NB4 (cell line): Measurements from ENCODE around the gene NRXN3.

Source experiments
- CTCF ChIP-seq: IDR thresholded peaks from one replicate; pipeline ENCODE4 v1.5.1; 2012; ENCODE audit warnings: low read depth, low read length
- MYC ChIP-seq: IDR thresholded peaks from 2 replicates; pipeline ENCODE4 v1.6.1; 2011; ENCODE audit warnings: low read depth, low read length

DNA sequence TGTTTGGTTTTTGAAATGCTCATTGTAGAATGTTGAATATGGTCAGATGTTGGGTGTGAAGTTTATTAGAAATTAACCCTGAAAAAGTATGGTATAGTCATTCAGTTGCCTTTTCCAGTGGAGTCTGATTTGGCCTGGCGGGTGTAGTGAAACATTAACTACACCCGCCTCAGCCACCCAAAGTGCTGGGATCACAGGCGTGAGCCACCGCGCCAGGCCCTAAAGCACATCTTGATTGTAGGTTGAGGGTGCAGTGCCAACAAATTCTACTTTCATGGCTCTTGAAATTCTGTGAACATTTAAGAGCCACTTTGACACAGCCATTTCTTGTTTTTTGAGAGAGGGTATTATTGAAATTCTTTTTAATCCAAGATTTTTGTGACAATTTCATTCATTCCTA lies 1416.2 kb downstream of the NRXN3 start:
- TF ChIP-seq MYC (no peak), CTCF (no peak)
